A549 (cell line): ENCODE data around the gene KCNH4. TPM values are rescaled to one million over a fixed set of nuclear protein-coding genes. Genes with fewer than 3 reads are reported as not detected.

Experiments
- ATAC-seq, 2 experiments: fragments of 200-7000 bp in 1 of 2; fragments of >200 bp in 1 of 2; cut with Nextera tagmentation in 1 of 2; cut with Tn5 transposase in 1 of 2; 3 replicates each; pipeline versions ENCODE4 v1.8.0 to v1.9.1; 2018 to 2020; ENCODE audit warnings: mild to moderate bottlenecking in 1 of 2, moderate library complexity in 1 of 2
- CTCF ChIA-PET: fragments of 300-600 bp; sonication (Branson Sonifier 250); formaldehyde crosslinking; extraction: SDS; loops from one replicate; lab custom pipeline; 2021; ENCODE audit warnings: antibody characterized with exemption, inconsistent platforms; lab: Yijun Ruan, JAX
- POLR2A ChIA-PET: fragments of 350-600 bp; formaldehyde crosslinking; extraction: SDS; loops from one replicate; lab custom pipeline; 2021; ENCODE audit warnings: antibody characterized with exemption, inconsistent platforms; lab: Yijun Ruan, JAX
- DNase-seq, 2 experiments: peaks; one replicate each; pipeline versions ENCODE4 v3.0.0 to v3.0.0-alpha.2; 2011 to 2016; ENCODE audit warnings: low read depth in 1 of 2, low spot score in 1 of 2
- FAIRE-seq: peaks from 2 replicates; lab custom pipeline; 2011; peaks lifted over from hg19 to GRCh38; lab: Jason Lieb, UNC
- H3K27ac ChIP-seq, 2 experiments: fragments of >200 bp; sonication (Bioruptor Twin); formaldehyde crosslinking; 3 replicates each; pipeline ENCODE4 v1.5.1; 2016 to 2017
- H3K4me1 ChIP-seq: fragments of >200 bp; sonication (Bioruptor Twin); formaldehyde crosslinking; 3 replicates; pipeline ENCODE4 v1.6.1; 2016
- H3K4me2 ChIP-seq: fragments of >200 bp; sonication (Bioruptor Twin); formaldehyde crosslinking; 3 replicates; pipeline ENCODE4 v1.6.1; 2016
- H3K4me3 ChIP-seq: fragments of >200 bp; sonication (Bioruptor Twin); formaldehyde crosslinking; 3 replicates; pipeline ENCODE4 v1.5.1; 2016
- H3K9me3 ChIP-seq: fragments of >200 bp; sonication (Bioruptor Twin); formaldehyde crosslinking; 3 replicates; pipeline ENCODE4 v1.6.1; 2016
- ATOH8 ChIP-seq: fragments of 250-450 bp; sonication (Bioruptor Pico); IDR thresholded peaks from 2 replicates; pipeline ENCODE4 v1.5.0; 2020; ENCODE audit warnings: low read depth, mild to moderate bottlenecking, moderate library complexity
- BCL3 ChIP-seq: fragments of >200 bp; sonication (Bioruptor Twin); formaldehyde crosslinking; IDR thresholded peaks from 3 replicates; pipeline ENCODE4 v1.6.1; 2016
- BHLHE40 ChIP-seq: IDR thresholded peaks from 2 replicates; pipeline ENCODE4 v1.6.1; 2012; ENCODE audit warnings: low read depth, low read length, inconsistent platforms
- CHD4 ChIP-seq: fragments of 200-600 bp; sonication (generic); IDR thresholded peaks from 2 replicates; pipeline ENCODE4 v1.6.1; 2016; ENCODE audit warnings: antibody characterized with exemption, mild to moderate bottlenecking, borderline replicate concordance
- CTCF ChIP-seq: fragments of >200 bp; sonication (Bioruptor Twin); formaldehyde crosslinking; IDR thresholded peaks from 3 replicates; pipeline ENCODE4 v1.5.1; 2016
- EHMT2 ChIP-seq: fragments of 200-600 bp; sonication (generic); IDR thresholded peaks from 2 replicates; pipeline ENCODE4 v1.6.1; 2016; ENCODE audit warnings: antibody characterized with exemption, low read depth, mild to moderate bottlenecking, moderate library complexity
- ELK1 ChIP-seq: fragments of 150-350 bp; IDR thresholded peaks from 2 replicates; pipeline ENCODE4 v1.6.1; 2014; ENCODE audit warnings: low read depth, mild to moderate bottlenecking, low read length
- EP300 ChIP-seq, 2 experiments: fragments of >200 bp; sonication (Bioruptor Twin); formaldehyde crosslinking; IDR thresholded peaks; 2 replicates in 1 of 2; 3 replicates in 1 of 2; pipeline ENCODE4 v1.6.1; 2016 to 2017
- FOSB ChIP-seq: fragments of 250-450 bp; sonication (Bioruptor Pico); IDR thresholded peaks from 2 replicates; pipeline ENCODE4 v1.5.0; 2020; ENCODE audit warnings: mild to moderate bottlenecking, moderate library complexity
- HMGXB4 ChIP-seq: fragments of 250-450 bp; sonication (Bioruptor Pico); IDR thresholded peaks from 2 replicates; pipeline ENCODE4 v1.5.0; 2021; ENCODE audit warnings: mild to moderate bottlenecking, moderate library complexity, borderline replicate concordance
- HOXB13 ChIP-seq: fragments of 250-450 bp; sonication (Bioruptor Pico); IDR thresholded peaks from 2 replicates; pipeline ENCODE4 v1.5.0; 2020; ENCODE audit warnings: low read depth, mild to moderate bottlenecking, moderate library complexity
- KDM5A ChIP-seq: fragments of 200-600 bp; sonication (generic); IDR thresholded peaks from 2 replicates; pipeline ENCODE4 v1.6.1; 2016; ENCODE audit warnings: antibody characterized with exemption, mild to moderate bottlenecking
- NPAS2 ChIP-seq: fragments of 250-450 bp; sonication (Bioruptor Pico); IDR thresholded peaks from 2 replicates; pipeline ENCODE4 v1.8.0; 2022; ENCODE audit warnings: mild to moderate bottlenecking, moderate library complexity, borderline replicate concordance
- POLR2A ChIP-seq: IDR thresholded peaks from 2 replicates; pipeline ENCODE4 v1.6.1; 2012; ENCODE audit warnings: mild to moderate bottlenecking, low read length
- RAD21 ChIP-seq, 2 experiments: fragments of >200 bp in 1 of 2; sonication (Bioruptor Twin) in 1 of 2; formaldehyde crosslinking in 1 of 2; IDR thresholded peaks in 1 of 2; conservative IDR thresholded peaks in 1 of 2; 2 replicates in 1 of 2; 3 replicates in 1 of 2; pipeline ENCODE4 v1.6.1; 2012 to 2018; ENCODE audit warnings: inconsistent platforms in 1 of 2
- RARB ChIP-seq: fragments of 250-450 bp; sonication (Bioruptor Pico); IDR thresholded peaks from 2 replicates; pipeline ENCODE4 v1.8.0; 2021; ENCODE audit warnings: mild to moderate bottlenecking, moderate library complexity
- REST ChIP-seq: fragments of 200-600 bp; sonication (generic); IDR thresholded peaks from 2 replicates; pipeline ENCODE4 v1.6.1; 2016; ENCODE audit warnings: antibody characterized with exemption, mild to moderate bottlenecking, moderate library complexity
- SMC3 ChIP-seq: fragments of >200 bp; sonication (Bioruptor Twin); formaldehyde crosslinking; IDR thresholded peaks from 3 replicates; pipeline ENCODE4 v1.6.1; 2018; ENCODE audit warnings: inconsistent platforms
- SREBF2 ChIP-seq: fragments of 450-650 bp; IDR thresholded peaks from 2 replicates; pipeline ENCODE4 v1.6.1; 2014; ENCODE audit warnings: mild to moderate bottlenecking, moderate library complexity
- TP53 ChIP-seq: fragments of 250-450 bp; sonication (Bioruptor Pico); IDR thresholded peaks from 2 replicates; pipeline ENCODE4 v1.5.0; 2021; ENCODE audit warnings: mild to moderate bottlenecking, moderate library complexity
- ZC3H11A ChIP-seq: fragments of 450-650 bp; IDR thresholded peaks from 2 replicates; pipeline ENCODE4 v1.6.1; 2014; ENCODE audit warnings: antibody characterized with exemption, mild to moderate bottlenecking
- WGBS: methylation state at CpG from one replicate; pipeline ENCODE4 v1.1.6; 2017; ENCODE audit errors: missing lambda C conversion rate; 5-methylcytosine and 5-hydroxymethylcytosine counted together
- polyA plus RNA-seq, 4 experiments: library from polyadenylated mRNA; depleted of rRNA in 3 of 4; stranded (reverse); fragments of >200 nt; fragmentation: RNase III in 1 of 4; extraction: RNeasy Plus Mini Kit Qiagen cat#74134 plus additional on column Dnase treatment in 1 of 4; gene quantifications; 2 replicates in 3 of 4; 3 replicates in 1 of 4; pipeline ENCODE4 v1.2.3, GENCODE V29; 2011 to 2017

Gene KCNH4
- polyA plus RNA-seq, 2 of the 4 experiments (the other 2 are of a cell fraction) = 0.25 to 0.37 TPM

GRCh38 chr17:42118545-42118944, 62.4 kb downstream of the KCNH4 start:
- peak; percentile 11 to 38; a peak in 4 of 6 replicates for ATAC-seq
- FAIRE-seq = no peak
- WGBS = 85% methylated on average over 2 of the region's 2 CpGs
- Histone ChIP-seq H3K4me3 (no peak overlapping the region), H3K4me1 (peaks cover 16% of the 10 kb centered on the region), H3K9me3 (no peaks in the 10 kb centered on the region), H3K27ac (no peak overlapping the region), H3K4me2 (no peak overlapping the region)
- DNase-seq = peak; percentile 61 to 84
- POLR2A ChIA-PET = no interaction called here
- CTCF ChIA-PET = interaction anchor here (0.7 to 39.5 kb wide), 38 partner anchors 12 to 401 kb away, joined by 3 to 658 read pairs (median 5); partner anchors contain the start of genes CNP, DNAJC7, GHDC and KCNH4
- TF ChIP-seq RAD21 (conservative IDR thresholded peaks at IDR 0.05 in 1 of 2, IDR thresholded peaks at IDR 0.05 in 1 of 2) (peak; percentile 58 to 82), NPAS2 (CRISPR knock-in tag) (no peak), SMC3 (peak; percentile 45), CTCF (peak; percentile 64), SREBF2 (no peak), ELK1 (no peak)

- no peak overlapping the region for H3K4me3 ChIP-seq
- H3K9me3 ChIP-seq = no peaks in the 10 kb centered on the region
- FAIRE-seq (no peak), ATAC-seq (0 out of 6 replicates have a peak, but pooled peaks of 1 of the 2 experiments have one; percentile 0), DNase-seq (no peak)
- H3K4me2 ChIP-seq = no peak overlapping the region
- TF ChIP-seq POLR2A (no peak), TP53 (CRISPR knock-in tag) (no peak), REST (no peak), CHD4 (no peak), EHMT2 (no peak), KDM5A (no peak), ZC3H11A (no peak)
- peaks cover 16% of the 10 kb centered on the region for H3K4me1 ChIP-seq
- WGBS = 71% methylated on average over 4 of the region's 4 CpGs
- H3K27ac ChIP-seq = no peak overlapping the region
- ChIA-PET POLR2A (no interaction called here), CTCF (interaction anchor here (0.7 to 39.5 kb wide), 38 partner anchors 13 to 402 kb away, joined by 3 to 658 read pairs (median 4); partner anchors contain the start of genes CNP, DNAJC7, GHDC and HAP1)
Observed at GRCh38 chr17:42118126-42118510, 62.8 kb downstream of the KCNH4 start.

- WGBS = 85% methylated on average over 27 of the region's 30 CpGs
- no peak for DNase-seq
- CTCF ChIA-PET = interaction anchor here (0.7 to 39.5 kb wide), 38 partner anchors 9 to 402 kb away, joined by 3 to 658 read pairs (median 4); partner anchors contain the start of genes CNP, DNAJC7, GHDC and HAP1
- Histone ChIP-seq H3K4me3 (no peak overlapping the region), H3K9me3 (no peaks in the 10 kb centered on the region), H3K4me1 (peaks cover 19% of the 10 kb centered on the region), H3K27ac (no peak overlapping the region), H3K4me2 (no peak overlapping the region)
- POLR2A ChIA-PET = interaction anchor here (0.5 kb wide), 1 partner anchor 340 kb away, joined by 4 read pairs; no protein-coding TSS in a partner anchor
- FAIRE-seq = no peak
- ATAC-seq = no peak
- TF ChIP-seq RARB (CRISPR knock-in tag) = no peak
- no peak for TF ChIP-seq BCL3
- no peak for TF ChIP-seq FOSB (CRISPR knock-in tag)
- no peak for TF ChIP-seq HMGXB4
- TF ChIP-seq EP300 (IDR thresholded peaks at IDR 0.05) = no peak
- TF ChIP-seq KDM5A = no peak
- no peak for TF ChIP-seq HOXB13 (CRISPR knock-in tag)
- no peak for TF ChIP-seq ATOH8 (CRISPR knock-in tag)
- no peak for TF ChIP-seq BHLHE40
Observed at GRCh38 chr17:42117397-42118125, 63.4 kb downstream of the KCNH4 start.
